ENCODE measurements around the gene MAP3K7.

The MAP3K7 gene

DNA sequence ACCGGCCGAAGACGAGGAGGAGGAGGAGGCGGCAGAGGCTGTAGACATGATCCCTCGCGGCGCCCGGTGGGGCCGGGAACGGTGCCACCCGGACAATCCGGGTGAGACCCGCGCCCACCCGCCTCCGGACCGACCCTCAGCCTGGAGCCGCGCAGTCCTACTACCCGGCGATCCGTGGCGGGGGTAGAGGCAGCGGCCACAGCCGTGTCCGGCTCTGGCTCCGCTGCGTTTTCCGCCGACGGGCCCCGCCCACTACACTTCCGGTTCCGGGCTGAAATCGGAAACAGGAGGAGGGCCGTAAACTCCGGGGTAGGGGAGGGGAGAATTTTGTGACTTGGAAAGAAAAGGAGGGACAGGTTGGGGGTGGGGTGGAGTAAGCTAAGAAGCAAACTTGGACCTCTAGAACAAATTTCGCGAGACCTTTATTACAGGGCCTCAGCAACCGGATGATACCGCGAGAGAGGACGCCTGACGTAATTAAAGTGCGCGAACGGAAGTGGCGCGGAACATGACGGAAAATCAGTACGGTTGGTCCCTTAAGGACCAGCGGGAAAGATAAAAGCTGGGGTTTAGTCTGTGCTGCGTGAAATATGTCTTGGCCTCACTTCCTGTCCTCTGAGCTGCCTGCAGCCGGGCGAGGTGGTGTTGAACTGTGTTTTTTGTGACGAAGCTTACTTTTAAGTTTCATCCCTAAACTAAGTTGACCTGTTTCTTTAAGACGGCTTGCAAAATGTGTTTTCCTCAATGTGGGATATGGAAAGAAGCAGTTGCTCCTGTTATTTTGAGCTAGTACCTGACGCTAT is at the start of gene MAP3K7:
Gene MAP3K7 (minus strand): TSS at position 237 of the 803 bp plus-strand sequence. CDS start 189 bp downstream, at position 48.
- Histone ChIP-seq H3K9ac (ENCODE audit: low read length) (peak within 1 kb of the TSS; percentile 81), H3K36me3 (ENCODE audit: control insufficient read depth, insufficient read depth, low read length) (no peaks in the 10 kb centered on the region), H3K27ac (ENCODE audit: low read depth, low read length) (peak within 1 kb of the TSS; percentile 93), H3K4me3 (ENCODE audit: low read length) (peak within 1 kb of the TSS; percentile 89), H3K27me3 (ENCODE audit: control insufficient read depth, insufficient read depth, low read length) (no peaks in the 10 kb centered on the region), H3K4me1 (ENCODE audit: control insufficient read depth, insufficient read depth, low read length) (peaks cover 17% of the 10 kb centered on the region)

DNA sequence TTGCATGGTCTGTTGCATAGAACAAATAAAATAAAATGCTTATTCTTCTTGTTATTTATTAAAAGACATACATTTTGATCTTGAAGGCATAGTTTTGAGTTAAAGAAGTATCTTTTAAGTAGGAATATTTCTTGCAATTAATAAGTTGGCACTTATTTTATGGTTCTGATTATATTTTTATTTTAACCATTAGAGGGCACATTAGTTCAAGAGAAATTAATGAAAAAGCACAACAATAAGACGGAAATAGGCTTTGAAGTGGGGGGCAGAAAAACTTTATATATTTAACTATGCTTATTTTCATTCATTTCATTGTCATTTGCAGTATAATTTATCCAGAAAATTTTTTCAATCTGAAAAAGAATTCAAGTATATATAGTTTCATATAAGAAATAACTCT is 44.2 kb upstream of the MAP3K7 start:
- Histone ChIP-seq H3K27ac (ENCODE audit: low read depth, low read length) (no peak overlapping the region), H3K9ac (ENCODE audit: low read length) (no peak overlapping the region), H3K4me3 (ENCODE audit: low read length) (no peak overlapping the region), H3K27me3 (ENCODE audit: control insufficient read depth, insufficient read depth, low read length) (no peaks in the 10 kb centered on the region), H3K4me1 (ENCODE audit: control insufficient read depth, insufficient read depth, low read length) (no peaks in the 10 kb centered on the region), H3K36me3 (ENCODE audit: control insufficient read depth, insufficient read depth, low read length) (no peaks in the 10 kb centered on the region)

DNA sequence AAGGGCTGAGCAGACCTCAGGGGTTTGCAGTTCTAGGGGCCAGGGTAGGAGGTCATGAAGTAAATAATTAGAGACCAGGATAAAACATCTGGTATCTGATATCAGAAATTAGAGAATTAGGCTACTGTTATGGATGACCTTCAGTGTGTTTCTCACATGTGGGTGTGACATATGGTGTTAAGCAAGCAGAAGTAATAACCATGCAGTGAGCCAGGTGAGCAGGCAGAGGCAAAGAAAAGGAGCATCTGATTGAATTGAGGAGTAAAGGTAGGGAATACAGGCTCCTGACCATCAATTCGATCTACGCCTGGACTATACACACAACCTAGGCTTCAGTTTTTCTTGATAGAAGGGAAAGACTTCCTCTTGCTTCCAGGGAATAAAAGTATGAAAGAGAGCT is 34.7 kb upstream of the MAP3K7 start:
- Histone ChIP-seq H3K4me3 (ENCODE audit: low read length) (no peak overlapping the region), H3K27ac (ENCODE audit: low read depth, low read length) (no peak overlapping the region), H3K4me1 (ENCODE audit: control insufficient read depth, insufficient read depth, low read length) (no peaks in the 10 kb centered on the region), H3K27me3 (ENCODE audit: control insufficient read depth, insufficient read depth, low read length) (no peaks in the 10 kb centered on the region), H3K9ac (ENCODE audit: low read length) (no peak overlapping the region), H3K36me3 (ENCODE audit: control insufficient read depth, insufficient read depth, low read length) (no peaks in the 10 kb centered on the region)

DNA sequence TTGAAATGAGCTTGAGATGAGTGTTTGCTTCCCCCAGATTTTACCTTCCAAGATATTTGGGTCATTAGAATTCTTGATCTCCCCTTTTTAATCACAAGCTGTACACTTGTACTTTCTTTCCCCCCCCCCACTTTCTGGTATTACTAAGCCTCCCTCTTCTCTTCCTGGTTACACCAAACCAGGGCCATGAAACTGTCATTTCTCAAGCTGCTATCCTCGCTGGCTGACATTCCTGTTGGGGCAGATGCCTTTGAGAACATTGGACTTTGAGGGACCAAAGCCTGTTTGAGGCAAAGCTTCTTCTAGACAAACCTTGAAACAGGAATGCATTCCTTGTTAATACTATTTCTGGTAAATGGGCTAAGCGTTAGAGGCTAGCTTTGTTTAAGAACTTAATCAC is 32.3 kb upstream of the MAP3K7 start:
- H3K36me3 ChIP-seq (ENCODE audit: control insufficient read depth, insufficient read depth, low read length): no peaks in the 10 kb centered on the region
- H3K9ac ChIP-seq (ENCODE audit: low read length): no peak overlapping the region
- H3K27ac ChIP-seq (ENCODE audit: low read depth, low read length): no peak overlapping the region
- no peaks in the 10 kb centered on the region for H3K4me1 ChIP-seq (ENCODE audit: control insufficient read depth, insufficient read depth, low read length)
- H3K4me3 ChIP-seq (ENCODE audit: low read length): no peak overlapping the region
- no peaks in the 10 kb centered on the region for H3K27me3 ChIP-seq (ENCODE audit: control insufficient read depth, insufficient read depth, low read length)

DNA sequence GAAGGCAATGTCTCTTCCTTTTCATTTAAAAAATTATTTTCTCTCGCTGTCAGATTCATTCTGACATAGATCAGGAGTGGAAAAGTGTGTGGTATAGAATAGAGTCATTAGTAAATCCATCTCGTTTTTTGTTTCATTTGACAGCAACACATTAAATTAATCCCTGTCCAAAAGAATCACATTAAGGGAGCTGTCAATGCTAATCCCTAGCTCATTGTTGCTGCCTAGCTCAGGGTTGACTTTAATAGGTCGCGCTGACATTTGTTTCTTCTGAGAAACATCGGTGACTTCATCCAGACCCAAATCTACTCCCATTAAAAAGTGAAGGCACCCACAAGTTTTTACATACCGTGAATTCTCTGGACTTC is 25.4 kb upstream of the MAP3K7 start:
- H3K27me3 ChIP-seq (ENCODE audit: control insufficient read depth, insufficient read depth, low read length): peaks cover 4% of the 10 kb centered on the region
- no peaks in the 10 kb centered on the region for H3K4me1 ChIP-seq (ENCODE audit: control insufficient read depth, insufficient read depth, low read length)
- H3K36me3 ChIP-seq (ENCODE audit: control insufficient read depth, insufficient read depth, low read length): no peaks in the 10 kb centered on the region
- no peak overlapping the region for H3K9ac ChIP-seq (ENCODE audit: low read length)
- no peak overlapping the region for H3K27ac ChIP-seq (ENCODE audit: low read depth, low read length)
- no peak overlapping the region for H3K4me3 ChIP-seq (ENCODE audit: low read length)

DNA sequence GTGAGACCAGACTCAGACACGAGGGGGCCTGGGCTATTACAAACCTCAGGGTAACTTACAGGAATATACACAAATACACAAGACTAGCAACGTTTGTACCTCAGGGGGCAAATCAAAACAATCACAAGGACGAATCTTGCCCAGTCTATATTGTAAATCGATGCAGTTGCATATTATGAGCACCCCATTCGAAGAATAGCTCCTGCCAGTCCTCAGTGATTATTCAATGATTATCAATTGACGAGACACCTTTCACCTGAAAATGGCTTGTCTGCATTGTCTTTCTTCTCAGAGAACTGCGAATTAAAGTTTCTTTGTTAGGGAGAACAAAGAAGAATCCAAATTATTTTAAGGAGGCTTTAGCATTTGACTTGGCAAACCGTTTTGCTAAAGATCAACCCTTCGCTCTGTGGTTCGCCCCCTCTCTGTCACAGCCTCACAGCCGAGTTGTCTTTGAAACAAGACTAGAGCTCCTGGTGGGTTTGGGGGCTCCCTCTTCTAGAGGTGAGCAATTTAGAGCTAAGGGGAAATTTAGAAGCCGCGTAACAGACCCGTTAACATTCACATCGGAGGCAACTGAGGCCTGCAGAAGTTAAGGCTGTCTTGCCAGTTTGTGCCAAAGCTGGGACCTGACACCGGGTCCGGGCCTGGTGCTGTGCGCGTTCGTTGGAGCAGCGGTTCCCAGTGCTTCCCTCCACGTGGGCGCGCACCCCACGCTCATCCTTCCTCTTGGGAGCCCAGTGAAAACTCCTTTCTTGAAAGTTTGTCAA is 24.9 kb upstream of the MAP3K7 start:
- H3K4me1 ChIP-seq (ENCODE audit: control insufficient read depth, insufficient read depth, low read length): no peaks in the 10 kb centered on the region
- H3K36me3 ChIP-seq (ENCODE audit: control insufficient read depth, insufficient read depth, low read length): no peaks in the 10 kb centered on the region
- no peak overlapping the region for H3K9ac ChIP-seq (ENCODE audit: low read length)
- peak overlapping the region; percentile 79 for H3K4me3 ChIP-seq (ENCODE audit: low read length)
- peaks cover 4% of the 10 kb centered on the region for H3K27me3 ChIP-seq (ENCODE audit: control insufficient read depth, insufficient read depth, low read length)
- no peak overlapping the region for H3K27ac ChIP-seq (ENCODE audit: low read depth, low read length)

DNA sequence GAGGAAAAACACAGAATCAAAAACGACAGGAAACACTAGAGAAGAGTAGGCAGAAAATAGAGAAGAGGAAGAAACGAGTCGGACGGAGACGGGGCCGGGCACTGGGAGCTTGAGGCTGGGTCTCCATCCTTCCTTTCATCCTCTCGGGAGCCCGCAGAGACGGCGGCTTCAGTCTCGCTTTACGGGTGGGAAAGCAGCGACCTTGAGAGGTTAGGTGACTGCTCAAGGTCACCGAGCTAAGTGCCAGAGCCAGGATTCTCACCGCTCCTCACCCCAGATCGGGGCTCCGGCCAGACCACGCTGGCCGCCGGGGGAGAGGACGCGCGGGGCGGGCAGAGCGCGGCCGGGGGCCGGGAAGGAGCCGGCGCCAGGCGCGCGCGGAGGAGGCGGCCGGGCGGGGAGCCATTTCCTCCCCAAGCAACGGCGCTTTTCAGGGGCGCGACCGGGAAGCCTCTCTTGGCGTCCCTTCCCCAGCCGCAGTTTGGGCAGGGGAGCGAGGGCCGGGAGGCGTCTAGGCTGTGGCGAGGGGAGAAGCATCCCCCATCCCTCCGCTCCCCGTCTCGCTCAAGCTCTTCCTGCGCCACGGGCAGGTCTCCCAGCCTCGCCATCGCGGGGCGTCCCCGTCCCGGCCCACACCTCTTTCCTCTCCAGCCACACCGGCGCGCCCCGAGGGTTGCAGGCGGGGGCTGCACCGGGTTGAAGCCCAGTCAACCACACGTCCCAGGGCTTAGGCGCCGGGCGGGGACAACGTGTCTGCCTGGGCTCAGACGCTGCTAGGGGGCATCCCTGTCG is 24.1 kb upstream of the MAP3K7 start:
- Histone ChIP-seq H3K27me3 (ENCODE audit: control insufficient read depth, insufficient read depth, low read length) (peaks cover 4% of the 10 kb centered on the region), H3K27ac (ENCODE audit: low read depth, low read length) (no peak overlapping the region), H3K9ac (ENCODE audit: low read length) (peak overlapping the region; percentile 28), H3K4me1 (ENCODE audit: control insufficient read depth, insufficient read depth, low read length) (no peaks in the 10 kb centered on the region), H3K36me3 (ENCODE audit: control insufficient read depth, insufficient read depth, low read length) (no peaks in the 10 kb centered on the region), H3K4me3 (ENCODE audit: low read length) (peak overlapping the region; percentile 79)

DNA sequence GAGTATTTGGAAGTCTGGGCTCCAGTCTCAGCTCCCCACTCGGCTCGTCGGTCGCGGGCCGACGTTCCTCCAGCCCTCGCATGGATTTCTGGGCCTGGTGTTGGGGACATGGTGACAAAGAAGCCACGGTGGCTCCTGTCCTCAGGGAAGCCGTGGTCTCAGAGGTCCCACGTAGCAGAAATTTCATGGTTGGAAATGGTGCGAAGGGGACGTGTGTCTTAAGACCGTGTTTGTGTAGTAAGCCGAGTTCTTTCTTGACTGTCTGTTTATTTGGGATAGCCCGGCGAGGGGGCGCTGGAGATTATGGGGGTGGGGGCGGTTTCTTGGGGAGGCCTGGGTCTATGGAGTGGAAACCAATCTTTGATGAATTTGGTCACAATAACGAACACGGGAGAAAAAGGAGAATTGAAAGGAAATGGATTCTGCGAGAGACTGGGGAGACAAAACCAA is 23.5 kb upstream of the MAP3K7 start:
- peak overlapping the region; percentile 28 for H3K9ac ChIP-seq (ENCODE audit: low read length)
- H3K27ac ChIP-seq (ENCODE audit: low read depth, low read length): no peak overlapping the region
- no peaks in the 10 kb centered on the region for H3K36me3 ChIP-seq (ENCODE audit: control insufficient read depth, insufficient read depth, low read length)
- peaks cover 4% of the 10 kb centered on the region for H3K27me3 ChIP-seq (ENCODE audit: control insufficient read depth, insufficient read depth, low read length)
- no peaks in the 10 kb centered on the region for H3K4me1 ChIP-seq (ENCODE audit: control insufficient read depth, insufficient read depth, low read length)
- peak overlapping the region; percentile 79 for H3K4me3 ChIP-seq (ENCODE audit: low read length)

DNA sequence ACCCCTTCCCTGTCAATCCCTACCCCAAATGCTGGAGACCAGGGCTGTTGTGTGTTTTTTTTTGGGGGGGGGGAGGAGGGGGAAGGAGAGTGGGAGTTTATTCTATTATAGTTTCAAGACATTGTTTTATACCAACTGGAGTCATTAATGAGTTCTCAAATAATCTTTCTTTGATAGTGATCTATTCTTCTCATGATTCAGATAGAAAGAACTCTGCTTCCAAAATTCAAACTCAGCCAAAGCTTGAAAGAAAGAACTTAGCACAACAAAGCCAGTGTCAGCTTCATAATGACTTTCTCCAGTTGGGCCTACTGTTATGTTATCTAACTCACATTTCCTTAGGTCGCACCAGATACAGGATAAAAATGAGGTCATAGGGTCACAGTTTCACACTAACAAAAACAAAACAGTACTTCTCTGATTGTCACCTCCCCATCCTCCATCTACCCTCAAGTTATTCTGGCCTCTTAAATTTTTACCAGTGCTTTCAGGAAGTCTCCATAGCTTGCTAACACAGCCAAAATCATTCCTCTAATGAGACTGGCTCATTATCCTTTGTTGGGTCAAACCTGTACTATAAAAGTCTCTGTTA is 19.0 kb upstream of the MAP3K7 start:
- H3K9ac ChIP-seq (ENCODE audit: low read length): no peak overlapping the region
- no peak overlapping the region for H3K4me3 ChIP-seq (ENCODE audit: low read length)
- no peaks in the 10 kb centered on the region for H3K4me1 ChIP-seq (ENCODE audit: control insufficient read depth, insufficient read depth, low read length)
- H3K27me3 ChIP-seq (ENCODE audit: control insufficient read depth, insufficient read depth, low read length): peaks cover 6% of the 10 kb centered on the region
- no peaks in the 10 kb centered on the region for H3K36me3 ChIP-seq (ENCODE audit: control insufficient read depth, insufficient read depth, low read length)
- no peak overlapping the region for H3K27ac ChIP-seq (ENCODE audit: low read depth, low read length)

DNA sequence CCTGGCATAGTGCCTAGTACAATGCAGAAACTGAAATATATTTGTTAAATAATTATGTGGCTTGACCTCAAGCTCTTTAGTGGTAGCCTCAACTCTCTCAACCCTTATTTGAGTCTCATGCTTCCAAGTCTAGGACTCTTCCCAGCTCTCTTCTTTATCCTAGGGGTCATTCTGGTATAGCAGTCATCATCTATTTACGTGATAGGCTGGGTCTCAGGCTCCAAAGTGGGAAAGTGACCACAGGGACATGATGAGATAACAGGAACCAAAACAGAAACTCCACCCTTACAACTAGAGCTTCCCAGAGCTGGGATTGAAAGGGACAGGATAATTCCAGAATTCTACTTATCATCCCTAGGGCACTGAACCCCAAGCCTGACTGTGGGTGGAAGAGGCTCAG is 17.7 kb upstream of the MAP3K7 start:
- Histone ChIP-seq H3K27me3 (ENCODE audit: control insufficient read depth, insufficient read depth, low read length) (peaks cover 3% of the 10 kb centered on the region), H3K36me3 (ENCODE audit: control insufficient read depth, insufficient read depth, low read length) (no peaks in the 10 kb centered on the region), H3K4me3 (ENCODE audit: low read length) (no peak overlapping the region), H3K4me1 (ENCODE audit: control insufficient read depth, insufficient read depth, low read length) (no peaks in the 10 kb centered on the region), H3K9ac (ENCODE audit: low read length) (no peak overlapping the region), H3K27ac (ENCODE audit: low read depth, low read length) (no peak overlapping the region)

DNA sequence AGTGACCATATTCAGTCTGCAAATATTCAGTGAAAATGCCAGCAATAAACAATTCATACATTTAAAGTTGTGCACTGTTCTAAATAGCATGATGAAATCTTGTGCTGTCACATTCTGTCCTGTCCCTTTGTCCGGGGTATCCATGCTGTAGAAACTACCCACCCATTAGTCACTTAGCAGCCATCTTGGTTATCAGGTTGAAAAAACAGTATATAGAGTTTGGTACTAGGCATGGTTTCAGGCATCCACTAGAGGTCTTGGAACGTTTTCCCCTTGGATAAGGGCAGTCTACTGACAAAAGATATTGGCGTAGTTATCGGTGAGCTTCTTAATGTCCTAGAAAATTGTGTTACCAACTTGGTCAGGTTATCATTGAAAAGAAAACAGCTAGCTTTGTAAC is 12.3 kb upstream of the MAP3K7 start:
- Histone ChIP-seq H3K4me1 (ENCODE audit: control insufficient read depth, insufficient read depth, low read length) (no peaks in the 10 kb centered on the region), H3K27ac (ENCODE audit: low read depth, low read length) (no peak overlapping the region), H3K27me3 (ENCODE audit: control insufficient read depth, insufficient read depth, low read length) (no peaks in the 10 kb centered on the region), H3K9ac (ENCODE audit: low read length) (no peak overlapping the region), H3K4me3 (ENCODE audit: low read length) (no peak overlapping the region), H3K36me3 (ENCODE audit: control insufficient read depth, insufficient read depth, low read length) (no peaks in the 10 kb centered on the region)
